Activated CD4-positive, alpha-beta memory T cell treated with anti-CD3 and anti-CD28 coated beads, Interleukin-2, amount 10 ng/mL, durations not matched to agents 7 days and 5 days (primary cell): ENCODE results near the gene VASP. TPM values are rescaled to one million over a fixed set of nuclear protein-coding genes. Genes with fewer than 3 reads are reported as not detected.

Experiments
- CTCF ChIA-PET: fragments of 350-600 bp; sonication (Branson Sonifier 250); formaldehyde crosslinking; loops from one replicate; lab custom pipeline; 2021; ENCODE audit warnings: antibody characterized with exemption, inconsistent platforms; lab: Charles Lee
- POLR2A ChIA-PET: fragments of 350-600 bp; sonication (Branson Sonifier 250); formaldehyde crosslinking; loops from one replicate; lab custom pipeline; 2021; ENCODE audit warnings: antibody characterized with exemption; lab: Charles Lee
- DNase-seq: peaks from one replicate; pipeline ENCODE4 v3.0.0-alpha.2; 2020
- H3K27ac Mint-ChIP-seq: one replicate; pipeline ENCODE4 v1.8.0; 2021; ENCODE audit warnings: mild to moderate bottlenecking, mixed read lengths
- H3K27me3 Mint-ChIP-seq: one replicate; pipeline ENCODE4 v1.8.0; 2021; ENCODE audit warnings: mixed read lengths
- H3K36me3 Mint-ChIP-seq: one replicate; pipeline ENCODE4 v1.8.0; 2021; ENCODE audit warnings: low read depth, mixed read lengths
- H3K4me1 Mint-ChIP-seq: one replicate; pipeline ENCODE4 v1.8.0; 2021; ENCODE audit warnings: mixed read lengths
- H3K4me3 Mint-ChIP-seq: one replicate; pipeline ENCODE4 v1.8.0; 2021; ENCODE audit warnings: mild to moderate bottlenecking, mixed read lengths
- H3K9me3 Mint-ChIP-seq: one replicate; pipeline ENCODE4 v1.8.0; 2021; ENCODE audit warnings: mixed read lengths
- total RNA-seq, 2 experiments: library from RNA; stranded (reverse); gene quantifications; one replicate each; pipeline ENCODE4 v1.2.3, GENCODE V29; 2021

Gene VASP
- total RNA-seq, 2 experiments from 2014 or later: 224 to 233 TPM

DNA sequence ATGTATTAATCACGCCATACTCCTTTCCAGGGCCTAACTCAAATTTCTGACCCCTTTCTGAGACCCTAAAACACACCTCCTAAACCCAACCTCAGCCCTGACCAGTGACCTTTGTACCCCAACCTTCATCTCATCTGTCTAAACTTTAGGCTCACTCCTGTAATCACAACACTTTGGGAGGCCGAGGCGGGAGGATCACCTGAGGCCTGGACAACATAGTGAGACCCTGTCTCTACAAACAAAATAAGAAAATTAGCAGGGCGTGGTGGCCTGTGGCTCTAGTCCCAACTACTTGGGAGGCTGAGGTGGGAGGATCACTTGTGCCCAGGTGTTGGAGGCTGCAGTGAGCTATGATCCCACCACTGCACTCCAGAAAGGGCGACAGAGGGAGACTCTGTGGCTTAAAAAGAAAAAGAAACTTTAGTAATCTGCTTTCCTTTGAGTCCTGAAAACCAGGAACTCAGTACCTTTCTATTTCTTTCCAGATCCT lies 15.1 kb upstream of the VASP start:
- peaks cover 32% of the 10 kb centered on the region for H3K27me3 Mint-ChIP-seq
- peak overlapping the region; percentile 47 for H3K4me3 Mint-ChIP-seq
- CTCF ChIA-PET: interaction anchor here (0.9 to 1.0 kb wide), 2 partner anchors 13 to 66 kb away, joined by 3 to 5 read pairs; no protein-coding TSS in a partner anchor

DNA sequence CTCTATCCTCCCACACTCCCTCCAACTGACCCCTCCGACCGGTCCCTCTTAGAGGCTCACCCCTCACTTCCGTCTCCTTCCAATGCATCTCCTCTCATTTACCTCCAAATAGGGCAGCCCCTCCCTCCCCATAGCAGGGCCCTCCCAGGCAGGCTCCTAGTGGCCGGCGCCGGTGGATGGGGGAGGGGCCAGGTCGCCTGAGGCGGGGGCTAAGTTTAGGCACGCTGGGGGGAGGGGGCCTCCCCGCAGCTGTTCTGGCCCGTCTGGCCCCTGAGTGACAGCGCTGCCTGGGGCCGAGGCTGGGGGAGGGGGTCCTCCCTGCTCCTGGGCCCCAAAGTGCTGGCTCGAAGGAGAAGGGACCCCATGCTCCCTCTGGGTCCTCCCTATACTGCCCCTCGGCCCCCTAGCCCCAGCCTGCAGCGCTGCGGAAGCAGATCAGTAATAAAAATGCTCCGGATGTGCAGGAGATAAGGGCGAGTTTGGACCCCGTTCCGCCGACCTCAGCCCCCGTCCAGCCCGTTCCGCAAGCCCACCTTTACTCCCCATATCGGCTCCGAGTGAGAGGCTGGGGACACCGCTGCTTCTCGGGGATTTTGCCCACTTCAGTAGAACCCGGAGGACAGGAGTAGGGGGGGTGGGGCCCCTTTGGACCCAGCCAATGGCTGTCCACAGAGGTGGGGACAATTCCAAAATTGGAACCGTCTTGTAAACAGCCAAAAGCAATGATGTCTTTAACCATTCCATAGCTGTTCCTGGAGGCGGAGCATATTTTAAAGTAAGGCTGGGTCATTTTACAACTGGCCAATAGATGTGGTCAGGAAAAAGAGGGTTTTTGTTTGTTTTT lies 14.4 kb upstream of the VASP start:
- no peaks in the 10 kb centered on the region for H3K36me3 Mint-ChIP-seq
- H3K27ac Mint-ChIP-seq: no peak overlapping the region
- no peak for DNase-seq
- no peaks in the 10 kb centered on the region for H3K9me3 Mint-ChIP-seq
- H3K27me3 Mint-ChIP-seq: peaks cover 34% of the 10 kb centered on the region
- CTCF ChIA-PET: interaction anchor here (0.9 to 4.9 kb wide), 3 partner anchors 7 to 66 kb away, joined by 3 to 42 read pairs (median 5); no protein-coding TSS in a partner anchor
- peaks cover 30% of the 10 kb centered on the region for H3K4me1 Mint-ChIP-seq
- POLR2A ChIA-PET: no interaction called here
- peak overlapping the region; percentile 68 for H3K4me3 Mint-ChIP-seq

More for the DNA sequence above, 15.1 kb upstream of the VASP start:
- Mint-ChIP-seq H3K36me3 (no peaks in the 10 kb centered on the region), H3K27ac (peak overlapping the region; percentile 36), H3K9me3 (no peaks in the 10 kb centered on the region), H3K4me1 (peaks cover 24% of the 10 kb centered on the region)
- POLR2A ChIA-PET: no interaction called here
- DNase-seq: no peak

DNA sequence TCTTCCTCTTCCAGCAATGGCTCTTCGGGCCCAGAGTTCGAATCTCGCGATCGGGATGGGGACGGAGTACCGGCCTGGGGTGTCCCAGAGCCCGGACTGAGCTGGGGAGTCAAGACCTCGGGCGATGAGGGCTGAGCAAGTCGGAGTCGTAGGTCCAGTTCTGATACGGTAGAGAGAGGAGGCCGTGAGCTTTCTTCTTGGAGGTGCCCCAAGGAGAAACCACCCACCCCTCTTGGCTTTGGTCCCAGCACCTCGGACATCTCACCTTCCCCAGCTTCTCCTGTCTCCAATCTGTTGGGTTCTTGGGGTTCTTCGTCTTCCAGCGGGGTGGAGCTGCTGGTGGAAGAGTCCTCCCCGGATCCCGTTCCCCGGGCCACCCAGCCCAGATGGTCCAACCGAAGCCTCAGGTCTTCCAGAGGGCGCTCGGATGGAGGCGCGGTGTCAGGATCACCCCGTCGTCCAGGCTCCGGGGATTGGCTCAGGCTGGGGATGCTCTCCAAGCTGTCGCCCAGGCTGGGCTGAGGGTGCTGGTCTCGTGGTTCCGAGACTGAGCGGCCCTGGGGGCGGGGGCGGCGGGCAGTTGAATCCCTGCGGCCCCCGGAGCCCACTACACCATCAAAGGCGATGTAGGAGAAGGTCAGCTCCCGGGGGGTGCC lies 12.9 kb upstream of the VASP start:
- DNase-seq: no peak
- Mint-ChIP-seq H3K27me3 (peaks cover 37% of the 10 kb centered on the region), H3K9me3 (no peaks in the 10 kb centered on the region), H3K36me3 (peaks cover 2% of the 10 kb centered on the region), H3K4me3 (no peak overlapping the region), H3K27ac (no peak overlapping the region), H3K4me1 (peaks cover 38% of the 10 kb centered on the region)
- POLR2A ChIA-PET: interaction anchor here (1.4 to 3.9 kb wide), 3 partner anchors 14 to 148 kb away, joined by 3 to 16 read pairs (median 6); partner anchors contain the start of gene VASP
- CTCF ChIA-PET: interaction anchor here (1.4 to 4.9 kb wide), 7 partner anchors 9 to 148 kb away, joined by 4 to 42 read pairs (median 9); partner anchors contain the start of gene EML2

DNA sequence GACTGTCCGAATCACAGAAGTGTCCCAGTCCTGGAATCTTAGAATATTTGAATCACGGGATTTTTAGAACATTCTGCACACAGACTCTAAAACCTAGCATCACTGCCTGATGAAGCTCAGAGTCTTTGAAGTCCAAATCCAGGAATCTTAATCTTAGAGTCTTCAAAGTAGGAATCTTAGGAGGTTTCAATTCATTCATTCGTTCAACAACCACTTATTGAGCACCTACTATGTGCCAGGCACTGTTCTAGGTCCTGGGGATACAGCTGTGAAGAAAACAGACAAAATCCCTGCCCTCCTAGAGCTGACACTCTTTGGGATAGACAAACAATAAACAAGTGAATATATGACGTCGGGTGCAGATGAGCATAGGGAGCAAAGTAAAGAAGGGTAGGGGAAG lies 12.1 kb upstream of the VASP start:
- Mint-ChIP-seq H3K27me3 (peaks cover 40% of the 10 kb centered on the region), H3K4me3 (peak overlapping the region; percentile 31), H3K27ac (no peak overlapping the region), H3K4me1 (peaks cover 43% of the 10 kb centered on the region), H3K36me3 (peaks cover 3% of the 10 kb centered on the region), H3K9me3 (no peaks in the 10 kb centered on the region)
- ChIA-PET CTCF (interaction anchor here (0.6 to 4.9 kb wide), 8 partner anchors 9 to 147 kb away, joined by 3 to 42 read pairs (median 7); partner anchors contain the start of gene EML2), POLR2A (interaction anchor here (1.2 to 3.9 kb wide), 5 partner anchors 13 to 147 kb away, joined by 3 to 16 read pairs (median 3); partner anchors contain the start of gene VASP)
- no peak for DNase-seq

DNA sequence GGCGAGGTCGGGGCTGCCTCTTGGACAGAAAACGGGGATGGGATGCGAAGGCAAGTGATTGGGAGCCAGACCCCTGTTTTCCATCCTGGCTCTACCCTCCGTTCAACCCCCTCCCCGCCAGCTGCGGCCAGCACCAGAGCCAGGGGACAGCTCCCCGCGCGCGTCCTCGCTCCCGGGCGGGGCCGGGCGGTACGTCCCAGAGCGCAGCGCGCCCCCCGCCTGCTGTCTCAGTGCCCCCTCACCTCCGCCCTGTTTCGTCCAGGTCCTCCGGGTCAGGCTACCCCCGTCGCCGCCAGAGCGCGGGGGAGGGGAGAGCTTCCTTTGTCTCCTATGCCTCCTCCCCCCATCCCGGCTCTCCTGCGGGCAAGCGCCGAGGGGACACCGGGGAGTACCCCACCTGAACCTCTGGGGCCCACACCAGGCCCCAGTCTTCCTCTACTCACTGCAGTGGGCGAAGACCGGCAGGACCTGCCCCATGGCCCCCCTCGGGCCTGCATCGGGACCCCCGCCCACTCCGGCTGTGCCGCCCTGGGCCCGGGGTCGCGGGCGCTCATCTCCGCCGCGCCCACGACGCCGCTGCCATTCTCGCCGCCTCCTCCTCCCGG lies 10.8 kb upstream of the VASP start:
- CTCF ChIA-PET: interaction anchor here (0.6 to 4.9 kb wide), 6 partner anchors 10 to 145 kb away, joined by 4 to 42 read pairs (median 7); no protein-coding TSS in a partner anchor
- POLR2A ChIA-PET: interaction anchor here (0.7 to 3.9 kb wide), 5 partner anchors 11 to 146 kb away, joined by 3 to 16 read pairs (median 3); no protein-coding TSS in a partner anchor
- Mint-ChIP-seq H3K36me3 (peaks cover 7% of the 10 kb centered on the region), H3K27ac (no peak overlapping the region), H3K4me1 (peaks cover 53% of the 10 kb centered on the region), H3K27me3 (peaks cover 40% of the 10 kb centered on the region), H3K9me3 (no peaks in the 10 kb centered on the region), H3K4me3 (peak overlapping the region; percentile 59)
- peak; percentile 63 for DNase-seq

DNA sequence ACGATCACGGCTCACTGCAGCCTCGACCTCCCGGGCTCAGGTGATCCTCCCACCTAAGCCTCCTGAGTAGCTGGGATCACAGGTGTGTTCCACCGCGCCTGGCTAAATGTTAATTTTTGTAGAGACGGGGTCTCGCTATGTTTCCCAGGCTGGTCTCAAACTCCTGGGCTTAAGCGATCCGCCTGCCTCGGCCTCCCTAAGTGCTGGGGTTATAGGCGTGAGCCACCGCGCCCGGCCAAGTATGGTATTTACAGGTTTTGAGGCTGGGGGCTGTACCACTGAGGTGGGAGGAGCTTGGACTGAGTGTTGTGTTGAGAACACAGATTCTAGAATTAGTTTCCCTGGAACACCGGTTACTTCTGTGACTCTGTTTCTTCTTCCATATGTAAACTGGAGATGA lies 9.5 kb upstream of the VASP start:
- no peak overlapping the region for H3K27ac Mint-ChIP-seq
- peaks cover 35% of the 10 kb centered on the region for H3K27me3 Mint-ChIP-seq
- no peak for DNase-seq
- peak overlapping the region; percentile 53 for H3K4me3 Mint-ChIP-seq
- POLR2A ChIA-PET: interaction anchor here (0.7 to 3.9 kb wide), 4 partner anchors 8 to 145 kb away, joined by 3 to 16 read pairs (median 6); partner anchors contain the start of gene OPA3
- peaks cover 55% of the 10 kb centered on the region for H3K4me1 Mint-ChIP-seq
- H3K36me3 Mint-ChIP-seq: peaks cover 7% of the 10 kb centered on the region
- CTCF ChIA-PET: interaction anchor here (0.9 to 4.9 kb wide), 5 partner anchors 8 to 61 kb away, joined by 3 to 42 read pairs (median 4); no protein-coding TSS in a partner anchor
- no peaks in the 10 kb centered on the region for H3K9me3 Mint-ChIP-seq

DNA sequence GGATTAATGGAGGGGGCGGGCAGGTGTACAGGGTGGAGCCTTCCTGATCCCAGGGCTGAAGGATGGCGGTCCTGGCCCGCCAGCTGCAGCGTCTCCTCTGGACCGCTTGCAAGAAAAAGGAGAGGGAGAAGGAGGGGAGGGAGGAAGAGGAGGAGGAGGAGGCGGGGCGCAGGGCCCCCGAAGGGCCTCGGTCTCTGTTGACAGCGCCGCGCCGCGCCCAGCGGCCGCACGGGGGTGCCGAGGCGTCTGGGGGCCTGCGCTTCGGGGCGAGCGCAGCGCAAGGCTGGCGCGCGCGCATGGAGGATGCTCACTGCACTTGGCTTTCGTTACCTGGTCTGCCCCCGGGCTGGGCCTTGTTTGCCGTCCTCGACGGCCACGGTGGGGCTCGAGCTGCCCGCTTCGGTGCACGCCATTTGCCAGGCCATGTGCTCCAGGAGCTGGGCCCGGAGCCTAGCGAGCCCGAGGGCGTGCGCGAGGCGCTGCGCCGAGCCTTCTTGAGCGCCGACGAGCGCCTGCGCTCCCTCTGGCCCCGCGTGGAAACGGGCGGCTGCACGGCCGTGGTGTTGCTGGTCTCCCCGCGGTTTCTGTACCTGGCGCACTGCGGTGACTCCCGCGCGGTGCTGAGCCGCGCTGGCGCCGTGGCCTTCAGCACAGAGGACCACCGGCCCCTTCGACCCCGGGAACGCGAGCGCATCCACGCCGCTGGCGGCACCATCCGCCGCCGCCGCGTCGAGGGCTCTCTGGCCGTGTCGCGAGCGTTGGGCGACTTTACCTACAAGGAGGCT lies 8.7 kb upstream of the VASP start, which contains the start of gene PPM1N:
PPM1N (plus strand) TSS at position 33 of the 785 bp plus-strand sequence; CDS start at position 63, 30 bp downstream.
- peaks cover 52% of the 10 kb centered on the region for H3K4me1 Mint-ChIP-seq
- peak; percentile 72 for DNase-seq
- H3K9me3 Mint-ChIP-seq: no peaks in the 10 kb centered on the region
- peak within 1 kb of the TSS; percentile 45 for H3K27ac Mint-ChIP-seq
- peaks cover 33% of the 10 kb centered on the region for H3K27me3 Mint-ChIP-seq
- POLR2A ChIA-PET: interaction anchor here (0.5 to 3.9 kb wide), 7 partner anchors 7 to 144 kb away, joined by 3 to 16 read pairs (median 4); partner anchors contain the start of genes OPA3 and VASP
- H3K4me3 Mint-ChIP-seq: peak within 1 kb of the TSS; percentile 81
- peaks cover 7% of the 10 kb centered on the region for H3K36me3 Mint-ChIP-seq
- CTCF ChIA-PET: interaction anchor here (1.4 to 2.3 kb wide), 6 partner anchors 20 to 143 kb away, joined by 3 to 6 read pairs (median 4); no protein-coding TSS in a partner anchor

DNA sequence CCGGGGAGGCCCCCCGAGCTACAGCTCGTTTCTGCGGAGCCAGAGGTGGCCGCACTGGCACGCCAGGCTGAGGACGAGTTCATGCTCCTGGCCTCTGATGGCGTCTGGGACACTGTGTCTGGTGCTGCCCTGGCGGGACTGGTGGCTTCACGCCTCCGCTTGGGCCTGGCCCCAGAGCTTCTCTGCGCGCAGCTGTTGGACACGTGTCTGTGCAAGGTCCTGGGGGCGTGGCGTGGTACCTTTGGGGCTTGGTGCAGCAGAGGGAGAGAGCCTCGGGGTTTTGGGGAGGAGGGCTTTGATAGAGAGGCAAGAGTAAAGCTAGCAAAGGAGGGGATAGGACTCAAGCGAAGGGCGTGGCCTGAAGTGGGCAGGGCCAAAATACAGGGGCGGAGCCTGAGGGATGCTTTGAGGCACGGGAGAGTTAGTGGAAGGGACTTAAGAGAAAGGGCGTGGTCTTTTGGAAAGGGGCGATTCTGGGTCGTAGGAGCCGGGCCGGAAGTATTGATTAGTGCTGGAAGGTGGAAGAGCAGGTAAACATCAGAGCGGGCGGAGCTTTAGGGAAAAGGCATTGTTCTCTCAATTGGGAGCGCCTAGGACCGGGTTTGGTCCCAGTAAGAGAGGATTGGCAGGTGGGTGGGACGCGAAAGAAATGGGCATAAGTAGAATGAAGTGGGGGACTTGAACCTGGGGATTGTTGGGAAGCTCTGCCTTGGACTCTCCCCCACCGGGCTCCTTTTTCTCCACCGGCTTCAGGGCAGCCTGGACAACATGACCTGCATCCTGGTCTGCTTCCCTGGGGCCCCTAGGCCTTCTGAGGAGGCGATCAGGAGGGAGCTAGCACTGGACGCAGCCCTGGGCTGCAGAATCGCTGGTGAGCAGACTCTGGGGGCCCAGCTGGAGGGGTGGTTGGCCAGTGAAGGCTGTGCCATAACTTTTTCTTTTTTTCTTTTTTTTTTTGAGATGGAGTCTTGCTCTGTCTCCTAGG lies 7.8 kb upstream of the VASP start:
- Mint-ChIP-seq H3K36me3 (peaks cover 10% of the 10 kb centered on the region), H3K4me1 (peaks cover 53% of the 10 kb centered on the region), H3K9me3 (no peaks in the 10 kb centered on the region), H3K27ac (peak overlapping the region; percentile 1), H3K27me3 (peaks cover 29% of the 10 kb centered on the region), H3K4me3 (peak overlapping the region; percentile 23)
- peak; percentile 81 for DNase-seq
- CTCF ChIA-PET: interaction anchor here (0.6 to 2.3 kb wide), 6 partner anchors 14 to 218 kb away, joined by 4 to 6 read pairs (median 4); no protein-coding TSS in a partner anchor
- POLR2A ChIA-PET: interaction anchor here (0.5 to 2.8 kb wide), 5 partner anchors 9 to 146 kb away, joined by 3 to 9 read pairs (median 4); partner anchors contain the start of genes OPA3 and VASP

DNA sequence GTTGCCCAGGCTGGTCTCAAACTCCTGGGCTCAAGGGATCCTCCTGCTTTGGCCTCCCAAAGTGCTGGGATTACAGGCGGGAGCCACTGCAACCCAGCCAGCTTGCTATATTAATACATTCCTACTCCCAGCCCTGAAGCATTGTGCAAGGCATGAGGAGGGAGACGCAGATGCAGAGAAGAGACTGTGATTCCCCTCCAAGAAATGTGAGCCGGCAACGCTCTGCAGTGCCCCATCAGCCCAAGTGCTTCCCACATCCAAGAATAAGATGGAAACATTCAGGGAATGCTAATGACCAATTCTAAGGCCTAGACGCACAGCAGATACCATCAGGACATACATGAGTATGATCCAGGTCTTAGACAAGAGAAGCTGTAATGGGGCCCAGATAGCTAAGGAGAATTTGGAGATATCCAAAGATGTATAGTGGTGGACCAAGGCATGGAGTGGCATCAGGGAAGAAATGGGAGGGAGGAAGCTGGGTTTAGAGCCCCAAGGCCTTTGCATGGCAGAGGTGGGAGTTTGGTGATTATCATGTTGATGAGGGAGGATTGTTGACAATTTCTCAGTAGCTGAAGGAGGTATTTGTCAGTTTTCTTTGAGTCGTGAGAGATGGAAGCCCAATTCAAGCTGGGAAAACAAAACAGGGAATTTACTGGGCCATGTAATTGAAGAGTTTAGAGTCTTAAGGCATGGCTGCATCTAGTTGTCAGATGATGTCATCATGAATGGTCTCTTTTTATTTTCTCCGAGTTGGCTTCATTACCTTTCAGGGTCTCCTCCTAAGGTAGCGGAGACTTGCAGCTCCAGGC lies 6.2 kb upstream of the VASP start:
- H3K27ac Mint-ChIP-seq: no peak overlapping the region
- no peaks in the 10 kb centered on the region for H3K9me3 Mint-ChIP-seq
- CTCF ChIA-PET: interaction anchor here (2.3 kb wide), 1 partner anchor 22 kb away, joined by 6 read pairs; no protein-coding TSS in a partner anchor
- peaks cover 16% of the 10 kb centered on the region for H3K27me3 Mint-ChIP-seq
- H3K4me1 Mint-ChIP-seq: peaks cover 55% of the 10 kb centered on the region
- peaks cover 10% of the 10 kb centered on the region for H3K36me3 Mint-ChIP-seq
- H3K4me3 Mint-ChIP-seq: no peak overlapping the region
- no peak for DNase-seq
- POLR2A ChIA-PET: no interaction called here

DNA sequence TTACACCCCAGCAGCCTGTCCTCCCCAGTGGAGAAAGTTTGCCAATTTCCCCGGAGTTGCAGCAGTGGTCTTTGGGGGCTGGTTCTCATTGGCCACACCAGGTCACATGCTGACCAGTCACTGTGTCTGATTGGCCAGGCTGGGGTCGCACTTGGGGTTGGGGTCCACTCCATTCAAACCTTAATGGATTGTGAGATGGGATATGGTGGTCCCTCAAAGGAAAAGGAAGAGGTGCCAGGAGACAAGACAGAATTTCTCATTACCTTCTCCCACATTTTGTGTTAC lies 5.6 kb upstream of the VASP start:
- ChIA-PET POLR2A (no interaction called here), CTCF (no interaction called here)
- Mint-ChIP-seq H3K4me3 (no peak overlapping the region), H3K27ac (no peak overlapping the region), H3K36me3 (peaks cover 10% of the 10 kb centered on the region), H3K4me1 (peaks cover 57% of the 10 kb centered on the region), H3K9me3 (no peaks in the 10 kb centered on the region), H3K27me3 (peaks cover 15% of the 10 kb centered on the region)
- DNase-seq: no peak
